HG03469 (cell line): ENCODE measurements around the gene MTHFD2.
"Not testable (repeated sequence)": the region's sequence is repeated elsewhere in the genome, so short reads cannot be mapped to it uniquely, and the experiment has no call there.

Experiments
- ATAC-seq: cut with Tn5 transposase; IDR thresholded peaks from one replicate; pipeline ENCODE4 v1.9.1; 2021; ENCODE audit warnings: mild to moderate bottlenecking, moderate library complexity, moderate number of reproducible peaks; ENCODE audit not compliant: unreplicated experiment

MTHFD2 gene

GRCh38 chr2:74198461-74199274, at the start of gene MTHFD2:
MTHFD2 (plus strand) TSS chr2:74198615; CDS start chr2:74198642, 27 bp downstream.
- ATAC-seq, result peak; percentile 69

GRCh38 chr2:74149247-74149525, 49.2 kb upstream of the MTHFD2 start:
- ATAC-seq, result no peak

GRCh38 chr2:74149570-74150319, 48.7 kb upstream of the MTHFD2 start:
- ATAC-seq, result no peak

- ATAC-seq, result no peak
These were observed 45.5 kb upstream of the MTHFD2 start for GRCh38 chr2:74152954-74153353.

GRCh38 chr2:74155830-74156229, 42.6 kb upstream of the MTHFD2 start:
- no peak for ATAC-seq

- no peak for ATAC-seq
These were observed 35.5 kb upstream of the MTHFD2 start for GRCh38 chr2:74162951-74163350.

- no peak for ATAC-seq
These were observed 33.7 kb upstream of the MTHFD2 start for GRCh38 chr2:74164761-74165160.

GRCh38 chr2:74168739-74169138, 29.7 kb upstream of the MTHFD2 start:
- no peak for ATAC-seq

GRCh38 chr2:74174909-74175308, 23.5 kb upstream of the MTHFD2 start:
- ATAC-seq, result no peak

GRCh38 chr2:74177696-74178095, 20.7 kb upstream of the MTHFD2 start:
- no peak for ATAC-seq

- peak; percentile 55 for ATAC-seq
These were observed 20.0 kb upstream of the MTHFD2 start, which contains the start of gene MOB1A for GRCh38 chr2:74178211-74179062. MOB1A (minus strand) TSS chr2:74178879; CDS start chr2:74178674, 205 bp downstream.

GRCh38 chr2:74179063-74179865, 19.2 kb upstream of the MTHFD2 start:
- ATAC-seq, result no peak

GRCh38 chr2:74181739-74182138, 16.7 kb upstream of the MTHFD2 start:
- ATAC-seq, result no peak

GRCh38 chr2:74183878-74184277, 14.5 kb upstream of the MTHFD2 start:
- no peak for ATAC-seq

GRCh38 chr2:74186038-74186437, 12.4 kb upstream of the MTHFD2 start:
- peak; percentile 59 for ATAC-seq

GRCh38 chr2:74186706-74187105, 11.7 kb upstream of the MTHFD2 start:
- ATAC-seq, result not testable (repeated sequence)

GRCh38 chr2:74188018-74188601, 10.3 kb upstream of the MTHFD2 start:
- no peak for ATAC-seq

GRCh38 chr2:74188696-74189095, 9.7 kb upstream of the MTHFD2 start:
- ATAC-seq, result no peak

GRCh38 chr2:74191596-74192380, 6.6 kb upstream of the MTHFD2 start:
- no peak for ATAC-seq
